Parathyroid adenoma (tissue), 2 donors: Measurements from ENCODE around the gene VMP1.
"Not testable (repeated sequence)": the region's sequence is repeated elsewhere in the genome, so short reads cannot be mapped to it uniquely, and the experiment has no call there.

ENCODE experiments used
- H2AFZ ChIP-seq: fragments of 300-600 bp; sonication (generic); one replicate; pipeline ENCODE4 v1.7.0; 2017; ENCODE audit warnings: antibody characterized with exemption, mild to moderate bottlenecking
- H3K27ac ChIP-seq: fragments of 300-600 bp; sonication (generic); one replicate; pipeline ENCODE4 v1.7.0; 2017
- H3K27me3 ChIP-seq: fragments of 300-600 bp; sonication (generic); one replicate; pipeline ENCODE4 v1.7.0; 2017; ENCODE audit warnings: low read length; ENCODE audit not compliant: control insufficient read depth, insufficient read depth
- H3K36me3 ChIP-seq: fragments of 300-600 bp; sonication (generic); one replicate; pipeline ENCODE4 v1.7.0; 2017; ENCODE audit warnings: low read length; ENCODE audit not compliant: control insufficient read depth, insufficient read depth
- H3K4me1 ChIP-seq: fragments of 300-600 bp; sonication (generic); one replicate; pipeline ENCODE4 v1.7.0; 2017; ENCODE audit warnings: control low read depth
- H3K4me2 ChIP-seq: fragments of 300-600 bp; sonication (generic); one replicate; pipeline ENCODE4 v1.7.0; 2017; ENCODE audit warnings: low read length
- H3K4me3 ChIP-seq: fragments of 300-600 bp; sonication (generic); one replicate; pipeline ENCODE4 v1.7.0; 2017; ENCODE audit warnings: low read depth, low read length
- H3K79me2 ChIP-seq: fragments of 300-600 bp; sonication (generic); one replicate; pipeline ENCODE4 v1.7.0; 2017; ENCODE audit warnings: control low read depth
- H3K9ac ChIP-seq: fragments of 300-600 bp; sonication (generic); one replicate; pipeline ENCODE4 v1.7.0; 2017; ENCODE audit warnings: mild to moderate bottlenecking
- H3K9me3 ChIP-seq: fragments of 300-600 bp; sonication (generic); one replicate; pipeline ENCODE4 v1.7.0; 2017; ENCODE audit warnings: low read length; ENCODE audit not compliant: control insufficient read depth
- CTCF ChIP-seq: fragments of 300-600 bp; sonication (generic); IDR thresholded peaks from one replicate; pipeline ENCODE4 v1.7.0; 2017; ENCODE audit warnings: antibody characterized with exemption, mild to moderate bottlenecking
- donor health status: primary hyperparathyroidism.

The VMP1 gene

GRCh38 chr17:59783221-59784047 lies 76.0 kb downstream of the VMP1 start:
- Histone ChIP-seq H3K79me2 (no peaks in the 10 kb centered on the region), H3K36me3 (no peaks in the 10 kb centered on the region), H3K4me2 (no peak overlapping the region), H3K4me3 (no peak overlapping the region), H3K27ac (peak overlapping the region; percentile 19), H2AFZ (no peak overlapping the region), H3K9me3 (no peaks in the 10 kb centered on the region), H3K9ac (no peak overlapping the region), H3K4me1 (peaks cover 12% of the 10 kb centered on the region), H3K27me3 (no peaks in the 10 kb centered on the region)
- TF ChIP-seq CTCF, result no peak

- no peak overlapping the region for H3K4me3 ChIP-seq
- no peaks in the 10 kb centered on the region for H3K36me3 ChIP-seq
- no peak overlapping the region for H2AFZ ChIP-seq
- H3K4me1 ChIP-seq, result peaks cover 12% of the 10 kb centered on the region
- H3K4me2 ChIP-seq, result no peak overlapping the region
- H3K9me3 ChIP-seq, result no peaks in the 10 kb centered on the region
- TF ChIP-seq CTCF, result no peak
- no peak overlapping the region for H3K9ac ChIP-seq
- H3K27me3 ChIP-seq, result no peaks in the 10 kb centered on the region
- no peaks in the 10 kb centered on the region for H3K79me2 ChIP-seq
- peak overlapping the region; percentile 1 for H3K27ac ChIP-seq
These were observed 77.8 kb downstream of the VMP1 start for GRCh38 chr17:59785091-59785799.

GRCh38 chr17:59786213-59786535 lies 78.7 kb downstream of the VMP1 start:
- H3K36me3 ChIP-seq, result no peaks in the 10 kb centered on the region
- no peak overlapping the region for H3K4me2 ChIP-seq
- H3K79me2 ChIP-seq, result no peaks in the 10 kb centered on the region
- H3K27ac ChIP-seq, result peak overlapping the region; percentile 69
- H2AFZ ChIP-seq, result peak overlapping the region; percentile 63
- H3K9ac ChIP-seq, result no peak overlapping the region
- peaks cover 12% of the 10 kb centered on the region for H3K4me1 ChIP-seq
- no peaks in the 10 kb centered on the region for H3K9me3 ChIP-seq
- no peak for TF ChIP-seq CTCF
- H3K4me3 ChIP-seq, result no peak overlapping the region
- no peaks in the 10 kb centered on the region for H3K27me3 ChIP-seq

GRCh38 chr17:59786536-59787319 lies 79.3 kb downstream of the VMP1 start:
- Histone ChIP-seq H2AFZ (peak overlapping the region; percentile 63), H3K4me1 (peaks cover 12% of the 10 kb centered on the region), H3K27me3 (no peaks in the 10 kb centered on the region), H3K4me3 (no peak overlapping the region), H3K36me3 (no peaks in the 10 kb centered on the region), H3K27ac (peak overlapping the region; percentile 69), H3K79me2 (no peaks in the 10 kb centered on the region), H3K4me2 (peak overlapping the region; percentile 22), H3K9me3 (no peaks in the 10 kb centered on the region), H3K9ac (no peak overlapping the region)
- TF ChIP-seq CTCF, result no peak

- H3K27ac ChIP-seq, result peak overlapping the region; percentile 10
- not testable (repeated sequence) for H3K9ac ChIP-seq, H2AFZ ChIP-seq, H3K4me2 ChIP-seq, H3K36me3 ChIP-seq, H3K9me3 ChIP-seq, H3K27me3 ChIP-seq, H3K4me1 ChIP-seq, H3K79me2 ChIP-seq, H3K4me3 ChIP-seq
These were observed 82.4 kb downstream of the VMP1 start for GRCh38 chr17:59789849-59790248.

- H3K27ac ChIP-seq, result peak overlapping the region; percentile 10
- H3K9me3 ChIP-seq, H3K36me3 ChIP-seq: not testable (repeated sequence)
These were observed 83.0 kb downstream of the VMP1 start for GRCh38 chr17:59790418-59790817.

More at GRCh38 chr17:59790418-59790817, 83.0 kb downstream of the VMP1 start:
- not testable (repeated sequence) for H3K27me3 ChIP-seq, H3K4me1 ChIP-seq, H3K79me2 ChIP-seq, H2AFZ ChIP-seq, H3K9ac ChIP-seq, H3K4me3 ChIP-seq, H3K4me2 ChIP-seq
